ENCODE results near the gene ATG101. TPM values are rescaled to one million over a fixed set of nuclear protein-coding genes. Genes with fewer than 3 reads are reported as not detected.
"Not testable (repeated sequence)": the region's sequence is repeated elsewhere in the genome, so short reads cannot be mapped to it uniquely, and the experiment has no call there.

The ATG101 gene
- total RNA-seq, 1 donor from 2014 or later, result 45.9 TPM

GRCh38 chr12:52090291-52090690 lies 20.5 kb downstream of the ATG101 start:
- DNase-seq (ENCODE audit: low spot score), result no peak
- H3K4me1 Mint-ChIP-seq (ENCODE audit: low read depth), result no peaks in the 10 kb centered on the region
- no peaks in the 10 kb centered on the region for H3K9me3 Mint-ChIP-seq
- intact Hi-C loops (cut with micrococcal nuclease), result no loop called here
- H3K4me3 Mint-ChIP-seq (ENCODE audit: low read depth), result no peak overlapping the region
- no peaks in the 10 kb centered on the region for H3K36me3 Mint-ChIP-seq (ENCODE audit: low read depth)
- peaks cover 40% of the 10 kb centered on the region for H3K27me3 Mint-ChIP-seq (ENCODE audit: low read depth)
- no peak overlapping the region for H3K27ac Mint-ChIP-seq

- no peak overlapping the region for H3K27ac Mint-ChIP-seq
- DNase-seq (ENCODE audit: low spot score), result no peak
- no peak overlapping the region for H3K4me3 Mint-ChIP-seq (ENCODE audit: low read depth)
- no peaks in the 10 kb centered on the region for H3K36me3 Mint-ChIP-seq (ENCODE audit: low read depth)
- intact Hi-C loops (cut with micrococcal nuclease), result no loop called here
- H3K27me3 Mint-ChIP-seq (ENCODE audit: low read depth), result peaks cover 40% of the 10 kb centered on the region
- no peaks in the 10 kb centered on the region for H3K4me1 Mint-ChIP-seq (ENCODE audit: low read depth)
- no peaks in the 10 kb centered on the region for H3K9me3 Mint-ChIP-seq
Measured at GRCh38 chr12:52091061-52091460, 21.3 kb downstream of the ATG101 start.

- intact Hi-C loops (cut with micrococcal nuclease), result no loop called here
- H3K36me3 Mint-ChIP-seq (ENCODE audit: low read depth), result no peaks in the 10 kb centered on the region
- no peak overlapping the region for H3K27ac Mint-ChIP-seq
- peaks cover 40% of the 10 kb centered on the region for H3K27me3 Mint-ChIP-seq (ENCODE audit: low read depth)
- DNase-seq (ENCODE audit: low spot score), result no peak
- no peak overlapping the region for H3K4me3 Mint-ChIP-seq (ENCODE audit: low read depth)
- no peaks in the 10 kb centered on the region for H3K4me1 Mint-ChIP-seq (ENCODE audit: low read depth)
- H3K9me3 Mint-ChIP-seq, result no peaks in the 10 kb centered on the region
Measured at GRCh38 chr12:52091869-52092268, 22.1 kb downstream of the ATG101 start.

GRCh38 chr12:52093346-52093745 lies 23.6 kb downstream of the ATG101 start:
- intact Hi-C loops (cut with micrococcal nuclease), result no loop called here
- DNase-seq (ENCODE audit: low spot score), result no peak
- H3K27ac Mint-ChIP-seq, result no peak overlapping the region
- H3K4me3 Mint-ChIP-seq (ENCODE audit: low read depth), result no peak overlapping the region
- no peaks in the 10 kb centered on the region for H3K4me1 Mint-ChIP-seq (ENCODE audit: low read depth)
- peaks cover 32% of the 10 kb centered on the region for H3K27me3 Mint-ChIP-seq (ENCODE audit: low read depth)
- H3K36me3 Mint-ChIP-seq (ENCODE audit: low read depth), result no peaks in the 10 kb centered on the region
- H3K9me3 Mint-ChIP-seq, result no peaks in the 10 kb centered on the region

GRCh38 chr12:52096332-52097044 lies 26.7 kb downstream of the ATG101 start:
- Mint-ChIP-seq H3K4me3 (ENCODE audit: low read depth) (no peak overlapping the region), H3K27ac (no peak overlapping the region), H3K36me3 (ENCODE audit: low read depth) (no peaks in the 10 kb centered on the region), H3K9me3 (no peaks in the 10 kb centered on the region), H3K4me1 (ENCODE audit: low read depth) (no peaks in the 10 kb centered on the region), H3K27me3 (ENCODE audit: low read depth) (peaks cover 9% of the 10 kb centered on the region)
- intact Hi-C loops (cut with micrococcal nuclease), result no loop called here
- no peak for DNase-seq (ENCODE audit: low spot score)

GRCh38 chr12:52097045-52097666 lies 27.4 kb downstream of the ATG101 start:
- Mint-ChIP-seq H3K4me3 (ENCODE audit: low read depth) (no peak overlapping the region), H3K9me3 (no peaks in the 10 kb centered on the region), H3K27ac (no peak overlapping the region), H3K4me1 (ENCODE audit: low read depth) (no peaks in the 10 kb centered on the region), H3K36me3 (ENCODE audit: low read depth) (no peaks in the 10 kb centered on the region), H3K27me3 (ENCODE audit: low read depth) (peaks cover 3% of the 10 kb centered on the region)
- intact Hi-C loops (cut with micrococcal nuclease), result no loop called here
- DNase-seq (ENCODE audit: low spot score), result no peak

- H3K27ac Mint-ChIP-seq; DNase-seq (ENCODE audit: low spot score); H3K4me3 Mint-ChIP-seq (ENCODE audit: low read depth); H3K4me1 Mint-ChIP-seq (ENCODE audit: low read depth); H3K9me3 Mint-ChIP-seq; intact Hi-C loops (cut with micrococcal nuclease); H3K36me3 Mint-ChIP-seq (ENCODE audit: low read depth): not testable (repeated sequence)
- H3K27me3 Mint-ChIP-seq (ENCODE audit: low read depth), result peaks cover 31% of the 10 kb centered on the region
Measured at GRCh38 chr12:52104431-52105089, 34.8 kb downstream of the ATG101 start.

GRCh38 chr12:52116222-52117125 lies 46.7 kb downstream of the ATG101 start:
- H3K9me3 Mint-ChIP-seq; H3K27ac Mint-ChIP-seq; H3K36me3 Mint-ChIP-seq (ENCODE audit: low read depth); intact Hi-C loops (cut with micrococcal nuclease); H3K4me3 Mint-ChIP-seq (ENCODE audit: low read depth); H3K27me3 Mint-ChIP-seq (ENCODE audit: low read depth): not testable (repeated sequence)
- peaks cover 25% of the 10 kb centered on the region for H3K4me1 Mint-ChIP-seq (ENCODE audit: low read depth)
- peak; percentile 35 for DNase-seq (ENCODE audit: low spot score)

- H3K27ac Mint-ChIP-seq; DNase-seq (ENCODE audit: low spot score); H3K9me3 Mint-ChIP-seq; H3K27me3 Mint-ChIP-seq (ENCODE audit: low read depth); intact Hi-C loops (cut with micrococcal nuclease); H3K36me3 Mint-ChIP-seq (ENCODE audit: low read depth); H3K4me3 Mint-ChIP-seq (ENCODE audit: low read depth): not testable (repeated sequence)
- peaks cover 25% of the 10 kb centered on the region for H3K4me1 Mint-ChIP-seq (ENCODE audit: low read depth)
Measured at GRCh38 chr12:52117806-52118475, 48.2 kb downstream of the ATG101 start.

GRCh38 chr12:52119398-52120254 lies 49.8 kb downstream of the ATG101 start:
- intact Hi-C loops (cut with micrococcal nuclease), result loop anchor here (1.0 kb wide), 1 partner anchor 93 kb away; no protein-coding TSS in a partner anchor
- H3K4me3 Mint-ChIP-seq (ENCODE audit: low read depth), result no peak overlapping the region
- peaks cover 25% of the 10 kb centered on the region for H3K4me1 Mint-ChIP-seq (ENCODE audit: low read depth)
- no peak for DNase-seq (ENCODE audit: low spot score)
- H3K36me3 Mint-ChIP-seq (ENCODE audit: low read depth), result no peaks in the 10 kb centered on the region
- peaks cover 5% of the 10 kb centered on the region for H3K27me3 Mint-ChIP-seq (ENCODE audit: low read depth)
- no peaks in the 10 kb centered on the region for H3K9me3 Mint-ChIP-seq
- no peak overlapping the region for H3K27ac Mint-ChIP-seq

GRCh38 chr12:52120951-52121823 lies 51.4 kb downstream of the ATG101 start:
- Mint-ChIP-seq H3K4me1 (ENCODE audit: low read depth) (peaks cover 22% of the 10 kb centered on the region), H3K27ac (no peak overlapping the region)

More at GRCh38 chr12:52120951-52121823, 51.4 kb downstream of the ATG101 start:
- H3K9me3 Mint-ChIP-seq, result no peaks in the 10 kb centered on the region
- H3K36me3 Mint-ChIP-seq (ENCODE audit: low read depth), result no peaks in the 10 kb centered on the region
- intact Hi-C loops (cut with micrococcal nuclease), result loop anchor here (1.0 kb wide), 1 partner anchor 95 kb away; no protein-coding TSS in a partner anchor
- no peak overlapping the region for H3K4me3 Mint-ChIP-seq (ENCODE audit: low read depth)
- peaks cover 10% of the 10 kb centered on the region for H3K27me3 Mint-ChIP-seq (ENCODE audit: low read depth)
- DNase-seq (ENCODE audit: low spot score), result no peak
